A673 (cell line): ENCODE results near the gene GALM.
"Not testable (repeated sequence)": the region's sequence is repeated elsewhere in the genome, so short reads cannot be mapped to it uniquely, and the experiment has no call there.

Experiments
- CTCF ChIP-seq: fragments of 300-800, 200-600 bp; sonication (generic); conservative IDR thresholded peaks from 2 replicates; pipeline ENCODE4 v1.5.1; 2017; ENCODE audit warnings: low read depth, mild to moderate bottlenecking, antibody characterized with exemption, low read length, moderate library complexity, mixed read lengths
- EZH2 ChIP-seq: fragments of 200-600 bp; sonication (generic); IDR thresholded peaks from 2 replicates; pipeline ENCODE4 v1.6.1; 2017; ENCODE audit warnings: borderline replicate concordance, low read depth, mild to moderate bottlenecking, mixed read lengths, antibody characterized with exemption, low read length; ENCODE audit not compliant: poor library complexity, severe bottlenecking

- TF ChIP-seq EZH2, CTCF: not testable (repeated sequence)
These were observed 90.0 kb downstream of the GALM start for GRCh38 chr2:38755891-38756290.
